NT2/D1 (cell line): ENCODE measurements around the gene SIAH1.

Experiments
- YY1 ChIP-seq: IDR thresholded peaks from 2 replicates; pipeline ENCODE4 v1.6.1; 2011; ENCODE audit not compliant: insufficient read length, insufficient read depth
- ZNF274 ChIP-seq: IDR thresholded peaks from 2 replicates; pipeline ENCODE4 v1.6.1; 2011; ENCODE audit warnings: mild to moderate bottlenecking, low read depth, low read length

DNA sequence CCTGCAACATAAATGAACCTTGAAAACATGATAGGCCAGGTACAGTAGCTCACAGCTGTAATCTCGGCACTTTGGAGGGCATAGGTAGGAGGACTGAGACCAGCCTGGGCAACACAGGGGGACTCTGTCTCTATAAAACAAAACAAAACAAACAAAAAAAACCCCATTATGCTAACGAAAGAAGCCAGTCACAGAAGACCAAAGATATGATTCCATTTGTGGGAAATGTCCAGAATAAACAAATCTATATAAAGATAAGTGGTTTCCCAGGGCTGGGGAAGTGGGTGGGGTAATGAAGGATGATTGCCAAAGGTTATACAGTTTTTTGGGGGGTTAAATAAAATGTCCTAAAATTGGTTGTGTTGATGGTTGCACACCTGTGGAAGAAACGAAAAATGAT, 36.5 kb upstream of the SIAH1 start:
- TF ChIP-seq YY1 (no peak), ZNF274 (no peak)
